Left ventricle myocardium inferior (tissue), 1 donor: Measurements from ENCODE around the gene MELTF. TPM values are rescaled to one million over a fixed set of nuclear protein-coding genes. Genes with fewer than 3 reads are reported as not detected.

Source experiments
- DNase-seq: peaks from one replicate; pipeline ENCODE4 v3.0.0-alpha.2; 2020
- H3K27ac ChIP-seq: fragments of 200-600 bp; replicated peaks from 2 replicates; pipeline ENCODE4 v1.8.0; 2021
- H3K27me3 ChIP-seq: fragments of 200-600 bp; 2 replicates; pipeline ENCODE4 v1.8.0; 2021; ENCODE audit warnings: low read depth
- H3K36me3 ChIP-seq: fragments of 200-600 bp; 2 replicates; pipeline ENCODE4 v1.8.0; 2021
- H3K4me1 ChIP-seq: fragments of 200-600 bp; 2 replicates; pipeline ENCODE4 v1.8.0; 2021
- H3K4me3 ChIP-seq: fragments of 200-600 bp; 2 replicates; pipeline ENCODE4 v1.8.0; 2021; ENCODE audit warnings: mild to moderate bottlenecking, moderate library complexity
- H3K9me3 ChIP-seq: fragments of 200-600 bp; replicated peaks from 2 replicates; pipeline ENCODE4 v1.8.0; 2021
- CTCF ChIP-seq: fragments of 200-600 bp; IDR thresholded peaks from 2 replicates; pipeline ENCODE4 v1.8.0; 2021; ENCODE audit warnings: antibody characterized with exemption, mild to moderate bottlenecking, borderline replicate concordance
- intact Hi-C: fragments of 100-400 bp; cut with micrococcal nuclease; formaldehyde crosslinking; loops from one replicate; pipeline ENCODE4 v1.11.0; 2022
- total RNA-seq: library from RNA; stranded (reverse); fragmentation: NEBNext Ultra II Directional; extraction: Animal tissue kit (Norgen Biotek cat#: 25700); gene quantifications from one replicate; pipeline ENCODE4 v1.2.1, GENCODE V29; 2021
- donor health status: DM: no; HTN: yes; CAD: no; lungs with severe emphysema.

MELTF gene
- total RNA-seq, 1 donor from 2014 or later: 9.6 TPM

- Histone ChIP-seq H3K27me3 (peaks cover 8% of the 10 kb centered on the region), H3K4me1 (no peaks in the 10 kb centered on the region), H3K4me3 (no peak overlapping the region), H3K27ac (no peak overlapping the region), H3K36me3 (no peaks in the 10 kb centered on the region), H3K9me3 (no peaks in the 10 kb centered on the region)
- intact Hi-C loops: no loop called here
- no peak for TF ChIP-seq CTCF
- DNase-seq: no peak
Measured at GRCh38 chr3:197015790-197016736, 13.6 kb downstream of the MELTF start.

GRCh38 chr3:197014942-197015575, 14.6 kb downstream of the MELTF start:
- no peak for DNase-seq
- no peak overlapping the region for H3K4me3 ChIP-seq
- H3K9me3 ChIP-seq: no peaks in the 10 kb centered on the region
- no peaks in the 10 kb centered on the region for H3K36me3 ChIP-seq
- no peak overlapping the region for H3K27ac ChIP-seq
- intact Hi-C loops: no loop called here
- H3K27me3 ChIP-seq: peaks cover 7% of the 10 kb centered on the region
- H3K4me1 ChIP-seq: no peaks in the 10 kb centered on the region
- no peak for TF ChIP-seq CTCF

GRCh38 chr3:197014024-197014423, 15.6 kb downstream of the MELTF start:
- no peak for DNase-seq
- Histone ChIP-seq H3K9me3 (no peaks in the 10 kb centered on the region), H3K4me3 (no peak overlapping the region), H3K4me1 (no peaks in the 10 kb centered on the region), H3K27ac (no peak overlapping the region), H3K27me3 (peaks cover 10% of the 10 kb centered on the region), H3K36me3 (no peaks in the 10 kb centered on the region)
- intact Hi-C loops: no loop called here
- TF ChIP-seq CTCF: no peak

- Histone ChIP-seq H3K36me3 (no peaks in the 10 kb centered on the region), H3K27ac (no peak overlapping the region)
- no peak for TF ChIP-seq CTCF
Measured at GRCh38 chr3:197012540-197012883, 17.1 kb downstream of the MELTF start.

GRCh38 chr3:197011780-197012539, 17.7 kb downstream of the MELTF start:
- Histone ChIP-seq H3K9me3 (no peaks in the 10 kb centered on the region), H3K4me3 (no peak overlapping the region), H3K4me1 (no peaks in the 10 kb centered on the region), H3K27ac (no peak overlapping the region), H3K27me3 (peaks cover 10% of the 10 kb centered on the region), H3K36me3 (no peaks in the 10 kb centered on the region)
- no peak for TF ChIP-seq CTCF
- intact Hi-C loops: no loop called here
- no peak for DNase-seq

More at GRCh38 chr3:197012540-197012883, 17.1 kb downstream of the MELTF start:
- intact Hi-C loops: no loop called here
- DNase-seq: no peak
- H3K4me3 ChIP-seq: no peak overlapping the region
- peaks cover 10% of the 10 kb centered on the region for H3K27me3 ChIP-seq
- H3K4me1 ChIP-seq: no peaks in the 10 kb centered on the region
- H3K9me3 ChIP-seq: no peaks in the 10 kb centered on the region
